H9 (cell line): ENCODE data around the gene OR2AE1. TPM values are rescaled to one million over a fixed set of nuclear protein-coding genes. Genes with fewer than 3 reads are reported as not detected.

Experiments
- DNase-seq: peaks from one replicate; pipeline ENCODE4 v3.0.0-alpha.2; 2017
- H2AFZ ChIP-seq: one replicate; pipeline ENCODE4 v1.6.1; 2013; ENCODE audit warnings: mild to moderate bottlenecking, low read length, control low read depth, moderate library complexity
- H2AK5ac ChIP-seq: 2 replicates; pipeline ENCODE4 v1.6.1; 2013; ENCODE audit warnings: low read length, control low read depth, mixed read lengths; ENCODE audit not compliant: insufficient read length
- H2BK120ac ChIP-seq: one replicate; pipeline ENCODE4 v1.6.1; 2013; ENCODE audit warnings: low read depth, mild to moderate bottlenecking, low read length, control low read depth, inconsistent platforms; ENCODE audit not compliant: poor library complexity, severe bottlenecking
- H2BK12ac ChIP-seq: 2 replicates; pipeline ENCODE4 v1.6.1; 2013; ENCODE audit warnings: low read length, control low read depth, mixed read lengths, low read depth; ENCODE audit not compliant: insufficient read length
- H2BK15ac ChIP-seq: 2 replicates; pipeline ENCODE4 v1.6.1; 2013; ENCODE audit warnings: low read depth, low read length, control low read depth
- H2BK20ac ChIP-seq: one replicate; pipeline ENCODE4 v1.6.1; 2013; ENCODE audit warnings: low read depth, mild to moderate bottlenecking, low read length, control low read depth, inconsistent platforms; ENCODE audit not compliant: poor library complexity, severe bottlenecking
- H2BK5ac ChIP-seq: 2 replicates; pipeline ENCODE4 v1.6.1; 2013; ENCODE audit warnings: low read length, control low read depth, mixed read lengths; ENCODE audit not compliant: insufficient read length
- H3K14ac ChIP-seq: 2 replicates; pipeline ENCODE4 v1.6.1; 2013; ENCODE audit warnings: low read length, control low read depth; ENCODE audit not compliant: insufficient read depth
- H3K18ac ChIP-seq: 2 replicates; pipeline ENCODE4 v1.6.1; 2013; ENCODE audit warnings: low read depth, mild to moderate bottlenecking, mixed read lengths, low read length, control low read depth; ENCODE audit not compliant: insufficient read length
- H3K23ac ChIP-seq: 2 replicates; pipeline ENCODE4 v1.6.1; 2013; ENCODE audit warnings: low read length, control low read depth, mixed read lengths, low read depth; ENCODE audit not compliant: insufficient read length
- H3K23me2 ChIP-seq: 2 replicates; pipeline ENCODE4 v1.6.1; 2013; ENCODE audit warnings: low read depth, mild to moderate bottlenecking, mixed read lengths, low read length, control low read depth; ENCODE audit not compliant: insufficient read length, poor library complexity, severe bottlenecking
- H3K27ac ChIP-seq: 2 replicates; pipeline ENCODE4 v1.5.1; 2013; ENCODE audit warnings: low read length, control low read depth, mixed read lengths, low read depth; ENCODE audit not compliant: insufficient read length
- H3K27me3 ChIP-seq: 2 replicates; pipeline ENCODE4 v1.6.1; 2013; ENCODE audit warnings: low read length, control low read depth, inconsistent platforms; ENCODE audit not compliant: insufficient read depth
- H3K4ac ChIP-seq: 2 replicates; pipeline ENCODE4 v1.6.1; 2013; ENCODE audit warnings: low read depth, mild to moderate bottlenecking, control low read depth, inconsistent platforms, low read length, moderate library complexity
- H3K4me1 ChIP-seq: 2 replicates; pipeline ENCODE4 v1.6.1; 2013; ENCODE audit warnings: low read length, control low read depth, inconsistent platforms; ENCODE audit not compliant: insufficient read depth
- H3K4me2 ChIP-seq: 2 replicates; pipeline ENCODE4 v1.6.1; 2013; ENCODE audit warnings: low read length, control low read depth, mixed read lengths; ENCODE audit not compliant: insufficient read length, insufficient read depth
- H3K56ac ChIP-seq: 2 replicates; pipeline ENCODE4 v1.6.1; 2013; ENCODE audit warnings: low read depth, mild to moderate bottlenecking, mixed read lengths, low read length, control low read depth; ENCODE audit not compliant: insufficient read length
- H3K79me1 ChIP-seq: 2 replicates; pipeline ENCODE4 v1.6.1; 2013; ENCODE audit warnings: low read depth, mild to moderate bottlenecking, moderate library complexity, low read length, control low read depth, inconsistent platforms; ENCODE audit not compliant: insufficient read depth, poor library complexity, severe bottlenecking
- H3K79me2 ChIP-seq: 2 replicates; pipeline ENCODE4 v1.6.1; 2013; ENCODE audit warnings: low read length, control low read depth, inconsistent platforms; ENCODE audit not compliant: insufficient read depth
- H3K9ac ChIP-seq: 2 replicates; pipeline ENCODE4 v1.6.1; 2013; ENCODE audit warnings: low read length, control low read depth, mixed read lengths; ENCODE audit not compliant: insufficient read length; ENCODE audit errors: extremely low read depth
- H3K9me3 ChIP-seq: one replicate; pipeline ENCODE4 v1.6.1; 2013; ENCODE audit warnings: low read depth, low read length, inconsistent platforms; ENCODE audit not compliant: control insufficient read depth
- H3T11ph ChIP-seq: one replicate; pipeline ENCODE4 v1.6.1; 2013; ENCODE audit warnings: mild to moderate bottlenecking, low read length, control low read depth, inconsistent platforms
- H4K20me1 ChIP-seq: one replicate; pipeline ENCODE4 v1.6.1; 2013; ENCODE audit not compliant: control insufficient read depth, insufficient read length, insufficient read depth
- H4K5ac ChIP-seq: 2 replicates; pipeline ENCODE4 v1.6.1; 2013; ENCODE audit warnings: low read depth, mild to moderate bottlenecking, mixed read lengths, low read length, control low read depth; ENCODE audit not compliant: insufficient read length
- H4K8ac ChIP-seq: replicated peaks from 2 replicates; pipeline ENCODE4 v1.6.1; 2013; ENCODE audit warnings: low read length, control low read depth, mixed read lengths, low read depth; ENCODE audit not compliant: insufficient read length
- H4K91ac ChIP-seq: 2 replicates; pipeline ENCODE4 v1.6.1; 2013; ENCODE audit warnings: low read depth, mild to moderate bottlenecking, moderate library complexity, mixed read lengths, low read length, control low read depth; ENCODE audit not compliant: insufficient read length
- H3K27ac Mint-ChIP-seq, 3 experiments: 2 replicates in 2 of 3; 3 replicates in 1 of 3; pipeline ENCODE4 v1.8.0; 2020 to 2021; ENCODE audit warnings: mixed read lengths in 3 of 3, mild to moderate bottlenecking in 1 of 3, moderate library complexity in 1 of 3
- H3K27me3 Mint-ChIP-seq: 2 replicates; pipeline ENCODE4 v1.8.0; 2021; ENCODE audit warnings: low read depth, mild to moderate bottlenecking, moderate library complexity, mixed read lengths
- H3K36me3 Mint-ChIP-seq, 3 experiments: 2 replicates in 2 of 3; 3 replicates in 1 of 3; pipeline ENCODE4 v1.8.0; 2020 to 2021; ENCODE audit warnings: low read depth in 3 of 3, mixed read lengths in 3 of 3; ENCODE audit not compliant: insufficient read depth in 1 of 3
- H3K4me1 Mint-ChIP-seq, 2 experiments: 2 replicates each; pipeline ENCODE4 v1.8.0; 2020; ENCODE audit warnings: mixed read lengths in 2 of 2
- H3K4me3 Mint-ChIP-seq, 2 experiments: 2 replicates in 1 of 2; 3 replicates in 1 of 2; pipeline ENCODE4 v1.8.0; 2020 to 2021; ENCODE audit warnings: mild to moderate bottlenecking in 2 of 2, mixed read lengths in 2 of 2, moderate library complexity in 1 of 2
- H3K9me3 Mint-ChIP-seq, 2 experiments: 2 replicates in 1 of 2; 3 replicates in 1 of 2; pipeline ENCODE4 v1.8.0; 2020; ENCODE audit warnings: mild to moderate bottlenecking in 2 of 2, mixed read lengths in 2 of 2, moderate library complexity in 1 of 2
- CTCF ChIP-seq: fragments of 200-600 bp; sonication (generic); conservative IDR thresholded peaks from 3 replicates; pipeline ENCODE4 v1.8.0; 2021; ENCODE audit warnings: antibody characterized with exemption, mild to moderate bottlenecking
- WGBS: extraction: QIAGEN DNeasy Blood & Tissue Kit; methylation state at CpG from one replicate; pipeline ENCODE4 v1.1.7; 2013; ENCODE audit warnings: missing lambda C conversion rate, low lambda C conversion rate, mixed read lengths; ENCODE audit not compliant: insufficient read length; ENCODE audit errors: extremely low coverage; 5-methylcytosine and 5-hydroxymethylcytosine counted together
- total RNA-seq: library from RNA; stranded (reverse); gene quantifications from 2 replicates; pipeline ENCODE4 v1.2.1, GENCODE V29; 2021

OR2AE1 gene
- total RNA-seq, 1 experiment from 2014 or later = not detected

- DNase-seq = no peak
- H3K27ac Mint-ChIP-seq = peak overlapping the region in 1 of 3 experiments; percentile 67; a peak in 1 of 7 replicates
- H2AK5ac ChIP-seq = no peak overlapping the region
- no peak overlapping the region for H3K4ac ChIP-seq
- H3K18ac ChIP-seq = no peak overlapping the region
- no peak overlapping the region for H2BK5ac ChIP-seq
- no peaks in the 10 kb centered on the region for H3K27me3 ChIP-seq
- peaks cover 47 to 64% of the 10 kb centered on the region in 2 experiments for H3K4me1 Mint-ChIP-seq
- no peak overlapping the region for H4K5ac ChIP-seq
- no peak overlapping the region for H3K4me2 ChIP-seq
- H4K91ac ChIP-seq = no peak overlapping the region
- no peaks in the 10 kb centered on the region for H3K27me3 Mint-ChIP-seq
- TF ChIP-seq CTCF = no peak
- H2BK15ac ChIP-seq = no peak overlapping the region
- no peak overlapping the region for H3K27ac ChIP-seq
- H3K79me1 ChIP-seq = no peaks in the 10 kb centered on the region
- H3K9ac ChIP-seq = no peak overlapping the region
- no peaks in the 10 kb centered on the region for H3K79me2 ChIP-seq
- H3T11ph ChIP-seq = no peak overlapping the region
- no peak overlapping the region for H2AFZ ChIP-seq
- H4K8ac ChIP-seq = no peak overlapping the region
- H3K14ac ChIP-seq = no peak overlapping the region
- H3K23me2 ChIP-seq = no peaks in the 10 kb centered on the region
- no peak overlapping the region for H2BK12ac ChIP-seq
- H3K36me3 Mint-ChIP-seq = no peaks in the 10 kb centered on the region
- WGBS = no CpG with 5 or more reads among the region's 5 CpGs
- peaks cover 14% of the 10 kb centered on the region; the same call in 1 of the 2 replicates for H3K4me1 ChIP-seq
- no peak overlapping the region for H2BK120ac ChIP-seq
- H3K23ac ChIP-seq = no peak overlapping the region
- H3K9me3 ChIP-seq = no peaks in the 10 kb centered on the region
- no peak overlapping the region for H3K56ac ChIP-seq
- no peak overlapping the region for H2BK20ac ChIP-seq
- H4K20me1 ChIP-seq = no peaks in the 10 kb centered on the region
- no peaks in the 10 kb centered on the region for H3K9me3 Mint-ChIP-seq
- no peak overlapping the region for H3K4me3 Mint-ChIP-seq
These were observed 39.0 kb downstream of the OR2AE1 start for GRCh38 chr7:99837649-99838361.
